B cell (primary cell): ENCODE data around the gene JCAD. TPM values are rescaled to one million over a fixed set of nuclear protein-coding genes. Genes with fewer than 3 reads are reported as not detected.

Experiments
- ATAC-seq: fragments of 200-7000 bp; cut with Tn5 transposase; one replicate; pipeline ENCODE4 v1.10.0; 2021; ENCODE audit warnings: low read depth, mild to moderate bottlenecking, moderate number of reproducible peaks, moderate library complexity
- CTCF ChIA-PET: fragments of 350-600 bp; sonication (Branson Sonifier 250); formaldehyde crosslinking; loops from one replicate; lab custom pipeline; 2021; ENCODE audit warnings: antibody characterized with exemption, inconsistent platforms; lab: Charles Lee
- POLR2A ChIA-PET: fragments of 350-600 bp; sonication (Branson Sonifier 250); formaldehyde crosslinking; loops from one replicate; lab custom pipeline; 2021; ENCODE audit warnings: antibody characterized with exemption; lab: Charles Lee
- DNase-seq: peaks from one replicate; pipeline ENCODE4 v3.0.0; 2013
- H2AFZ ChIP-seq: 2 replicates; pipeline ENCODE4 v1.6.1; 2012; ENCODE audit warnings: mild to moderate bottlenecking, low read depth, low read length; ENCODE audit not compliant: insufficient read depth, poor library complexity, severe bottlenecking
- H3K27ac ChIP-seq, 2 donors: 1 replicate in 1 of 2; 2 replicates in 1 of 2; pipeline ENCODE4 v1.5.1; 2012 to 2013; ENCODE audit warnings: low read length in 2 of 2, mild to moderate bottlenecking in 2 of 2, moderate library complexity in 1 of 2
- H3K27me3 ChIP-seq, 4 experiments: fragments of 200-600 bp in 1 of 4; sonication (generic) in 1 of 4; replicated peaks in 1 of 4; 1 replicate in 2 of 4; 2 replicates in 2 of 4; pipeline versions ENCODE4 v1.6.1 to v1.7.0; 2013 to 2016; ENCODE audit warnings: low read length in 3 of 4, mild to moderate bottlenecking in 2 of 4, mixed read lengths in 1 of 4, moderate library complexity in 1 of 4; ENCODE audit not compliant: insufficient read depth in 4 of 4, control insufficient read depth in 3 of 4; ENCODE audit errors: control extremely low read depth in 1 of 4
- H3K36me3 ChIP-seq, 2 experiments: replicated peaks in 1 of 2; 1 replicate in 1 of 2; 2 replicates in 1 of 2; pipeline versions ENCODE4 v1.6.1 to v1.7.1; 2013; ENCODE audit warnings: low read length in 1 of 2; ENCODE audit not compliant: insufficient read depth in 2 of 2, control insufficient read depth in 1 of 2; ENCODE audit errors: control extremely low read depth in 1 of 2, extremely low read depth in 1 of 2
- H3K4me1 ChIP-seq, 2 donors: fragments of 200-600 bp in 1 of 2; sonication (generic) in 1 of 2; 1 replicate in 1 of 2; 2 replicates in 1 of 2; pipeline versions ENCODE4 v1.5.1 to v1.6.1; 2013 to 2017; ENCODE audit warnings: low read length in 2 of 2; ENCODE audit not compliant: control insufficient read depth in 2 of 2, insufficient read depth in 2 of 2
- H3K4me2 ChIP-seq: replicated peaks from 2 replicates; pipeline ENCODE3; 2012; ENCODE audit warnings: mild to moderate bottlenecking, low read depth, low read length; ENCODE audit not compliant: poor library complexity, severe bottlenecking
- H3K4me3 ChIP-seq, 5 experiments: fragments of 200-600 bp in 1 of 5; sonication (generic) in 1 of 5; 1 replicate in 3 of 5; 2 replicates in 2 of 5; pipeline versions ENCODE4 v1.5.1 to v1.7.0; 2011 to 2016; ENCODE audit warnings: low read length in 4 of 5, mild to moderate bottlenecking in 4 of 5, low read depth in 2 of 5, control low read depth in 1 of 5, moderate library complexity in 1 of 5; ENCODE audit not compliant: insufficient read depth in 1 of 5; ENCODE audit errors: control extremely low read depth in 1 of 5, extremely low read depth in 1 of 5
- H3K79me2 ChIP-seq: fragments of 200-600 bp; sonication (generic); one replicate; pipeline ENCODE4 v1.6.0; 2016; ENCODE audit warnings: low read length; ENCODE audit not compliant: control insufficient read depth, insufficient read depth
- H3K9ac ChIP-seq: fragments of 200-600 bp; sonication (generic); 2 replicates; pipeline ENCODE4 v1.6.1; 2017; ENCODE audit warnings: mild to moderate bottlenecking, low read length, moderate library complexity
- H3K9me3 ChIP-seq, 3 donors: one replicate each; pipeline versions ENCODE4 v1.6.1 to v1.7.1; 2013; ENCODE audit warnings: low read length in 2 of 3; ENCODE audit not compliant: control insufficient read depth in 2 of 3, insufficient read depth in 1 of 3; ENCODE audit errors: control extremely low read depth in 1 of 3
- H4K20me1 ChIP-seq: 2 replicates; pipeline ENCODE4 v1.6.0; 2012; ENCODE audit warnings: mild to moderate bottlenecking, low read length; ENCODE audit not compliant: insufficient read depth, control insufficient read depth, poor library complexity, severe bottlenecking
- H3K27ac Mint-ChIP-seq: one replicate; pipeline ENCODE4 v1.8.0; 2021; ENCODE audit warnings: mixed read lengths
- H3K27me3 Mint-ChIP-seq: one replicate; pipeline ENCODE4 v1.8.0; 2021; ENCODE audit warnings: mixed read lengths
- H3K4me1 Mint-ChIP-seq: one replicate; pipeline ENCODE4 v1.8.0; 2021; ENCODE audit warnings: mixed read lengths
- H3K4me3 Mint-ChIP-seq: one replicate; pipeline ENCODE4 v1.8.0; 2021; ENCODE audit warnings: mixed read lengths
- H3K9me3 Mint-ChIP-seq: one replicate; pipeline ENCODE4 v1.8.0; 2022; ENCODE audit warnings: mixed read lengths; ENCODE audit not compliant: insufficient read depth
- CTCF ChIP-seq: fragments of 200-600 bp; IDR thresholded peaks from one replicate; pipeline ENCODE4 v1.8.0; 2022; ENCODE audit warnings: antibody characterized with exemption, mild to moderate bottlenecking
- EZH2 ChIP-seq: IDR thresholded peaks from 2 replicates; pipeline ENCODE4 v1.6.1; 2012; ENCODE audit warnings: borderline replicate concordance, low read depth, mild to moderate bottlenecking, moderate library complexity, low read length; ENCODE audit not compliant: insufficient read depth, poor library complexity, severe bottlenecking
- WGBS: methylation state at CpG from one replicate; pipeline ENCODE4 v1.1.5; 2013; ENCODE audit warnings: missing lambda C conversion rate; ENCODE audit not compliant: insufficient coverage; 5-methylcytosine and 5-hydroxymethylcytosine counted together
- intact Hi-C: fragments of 100-400 bp; cut with micrococcal nuclease; formaldehyde crosslinking; loops from one replicate; pipeline ENCODE4 v1.10.0; 2022
- polyA plus RNA-seq: library from polyadenylated mRNA; depleted of rRNA; stranded (reverse); fragments of >200 nt; gene quantifications from 2 replicates; pipeline ENCODE4 v1.2.3, GENCODE V29; 2012
- total RNA-seq, 2 donors: library from RNA; stranded (reverse); fragments of 120-200 nt in 1 of 2; gene quantifications; 1 replicate in 1 of 2; 2 replicates in 1 of 2; pipeline versions ENCODE4 v1.2.3 to v1.2.4, GENCODE V29; 2013 to 2022

The JCAD gene
- total and polyA plus RNA-seq, 2 donors (not counting 1 experiment from before 2014, with no cell fraction given): 0.37 TPM; not detected in 1

DNA sequence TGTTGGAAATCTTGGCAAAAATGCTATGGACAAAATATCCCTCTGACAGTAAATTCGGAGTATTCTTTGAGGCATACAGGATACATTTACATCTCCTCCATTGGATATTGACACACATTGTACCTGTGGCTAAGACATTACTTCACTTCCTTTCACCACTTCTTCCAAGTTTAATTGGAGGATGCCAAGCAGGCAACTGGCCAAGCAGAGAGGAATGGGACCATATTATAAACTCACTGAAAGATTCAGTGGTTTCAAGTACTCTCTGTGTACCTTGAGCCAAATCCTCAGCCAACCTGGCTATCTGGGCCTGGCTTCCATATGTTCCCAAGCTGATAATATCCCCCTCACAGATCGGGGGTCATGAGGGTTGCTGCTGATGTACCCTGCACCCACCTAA is 14.7 kb upstream of the JCAD start:
- Histone ChIP-seq H3K4me3 (no peak overlapping the region), H3K79me2 (no peaks in the 10 kb centered on the region), H3K36me3 (no peaks in the 10 kb centered on the region), H3K4me2 (no peak overlapping the region), H3K4me1 (no peaks in the 10 kb centered on the region), H2AFZ (no peak overlapping the region), H3K27me3 (no peaks in the 10 kb centered on the region), H4K20me1 (no peaks in the 10 kb centered on the region), H3K27ac (no peak overlapping the region), H3K9me3 (no peaks in the 10 kb centered on the region), H3K9ac (no peak overlapping the region)
- Mint-ChIP-seq H3K4me3 (no peak overlapping the region), H3K4me1 (no peaks in the 10 kb centered on the region), H3K27ac (no peak overlapping the region), H3K9me3 (no peaks in the 10 kb centered on the region), H3K27me3 (peaks cover 18% of the 10 kb centered on the region)
- no peak for ATAC-seq
- CTCF ChIA-PET: no interaction called here
- no peak for DNase-seq
- WGBS: 80% methylated on average over 2 of the region's 2 CpGs
- intact Hi-C loops: no loop called here
- TF ChIP-seq EZH2 (no peak), CTCF (no peak)
- POLR2A ChIA-PET: no interaction called here

GRCh38 chr10:30073767-30074060 is 14.3 kb upstream of the JCAD start:
- Histone ChIP-seq H3K4me3 (no peak overlapping the region), H2AFZ (no peak overlapping the region)
- CTCF ChIA-PET: no interaction called here

More at GRCh38 chr10:30073767-30074060, 14.3 kb upstream of the JCAD start:
- no peaks in the 10 kb centered on the region for H4K20me1 ChIP-seq
- peaks cover 18% of the 10 kb centered on the region for H3K27me3 Mint-ChIP-seq
- H3K9me3 ChIP-seq: no peaks in the 10 kb centered on the region
- H3K27ac ChIP-seq: no peak overlapping the region
- H3K4me1 Mint-ChIP-seq: no peaks in the 10 kb centered on the region
- no peaks in the 10 kb centered on the region for H3K4me1 ChIP-seq
- H3K9me3 Mint-ChIP-seq: no peaks in the 10 kb centered on the region
- ATAC-seq (no peak), DNase-seq (no peak)
- H3K79me2 ChIP-seq: no peaks in the 10 kb centered on the region
- H3K4me3 Mint-ChIP-seq: no peak overlapping the region
- no peak overlapping the region for H3K27ac Mint-ChIP-seq
- intact Hi-C loops: no loop called here
- H3K27me3 ChIP-seq: no peaks in the 10 kb centered on the region
- TF ChIP-seq EZH2: no peak
- no peak for TF ChIP-seq CTCF
- H3K4me2 ChIP-seq: no peak overlapping the region
- H3K36me3 ChIP-seq: no peaks in the 10 kb centered on the region
- 93% methylated on average over 4 of the region's 4 CpGs for WGBS
- POLR2A ChIA-PET: no interaction called here
- no peak overlapping the region for H3K9ac ChIP-seq
